Bronchus fibroblast of lung (primary cell): ENCODE data around the gene PRPS2. TPM values are rescaled to one million over a fixed set of nuclear protein-coding genes. Genes with fewer than 3 reads are reported as not detected.

Experiments
- total RNA-seq: library from RNA; depleted of rRNA; stranded (reverse); fragments of >200 nt; gene quantifications from 2 replicates; pipeline ENCODE4 v1.2.3, GENCODE V29; 2015

The PRPS2 gene
- total RNA-seq, result 38.8 and 41.7 TPM in 2 replicates

DNA sequence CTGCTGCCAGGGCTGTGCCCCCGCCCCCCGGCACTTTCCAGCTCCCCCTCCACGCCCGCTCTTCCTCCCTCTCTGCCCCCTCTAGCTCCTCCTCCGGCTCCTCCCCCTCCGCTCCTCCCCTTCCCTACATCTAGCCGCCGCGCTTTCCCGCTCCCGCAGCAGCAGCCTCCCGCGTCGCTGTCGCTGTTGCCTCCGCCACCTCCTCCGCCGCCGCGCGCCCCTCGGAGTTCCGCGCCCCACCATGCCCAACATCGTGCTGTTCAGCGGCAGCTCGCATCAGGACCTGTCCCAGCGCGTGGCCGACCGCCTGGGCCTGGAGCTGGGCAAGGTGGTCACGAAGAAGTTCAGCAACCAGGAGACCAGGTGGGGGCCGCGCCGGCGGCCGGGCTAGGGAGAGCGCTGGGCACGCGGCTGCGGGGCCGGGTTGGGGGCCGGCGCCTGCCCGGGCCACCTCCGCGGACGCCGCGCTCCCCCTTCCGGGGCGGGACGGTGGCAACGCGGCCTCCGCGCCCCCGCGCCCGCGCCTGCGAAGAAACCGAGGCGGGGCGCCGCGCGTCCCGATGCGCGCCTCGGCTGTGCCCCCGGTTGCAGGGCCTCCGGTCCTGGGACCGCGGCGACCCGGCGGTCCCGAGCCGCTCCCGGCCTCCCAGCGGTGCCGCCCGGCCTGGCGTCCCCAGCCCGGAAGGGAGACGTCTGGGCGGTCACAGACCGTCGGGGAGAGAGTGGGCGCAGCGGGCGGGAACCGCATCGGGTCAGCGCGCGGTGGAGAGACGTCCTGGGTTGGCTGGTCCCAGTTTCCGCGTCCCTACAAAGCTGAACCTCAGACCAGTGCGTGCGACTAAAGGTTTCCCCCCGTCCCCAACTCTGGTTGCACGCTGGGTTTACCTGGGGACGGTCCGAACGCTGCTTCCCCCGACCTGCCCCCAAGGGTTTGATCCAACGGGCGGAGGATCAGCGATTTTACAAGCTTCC, at the start of gene PRPS2:
Gene PRPS2 (plus strand): TSS at position 156 of the 972 bp plus-strand sequence. CDS start 86 bp downstream, at position 242.

DNA sequence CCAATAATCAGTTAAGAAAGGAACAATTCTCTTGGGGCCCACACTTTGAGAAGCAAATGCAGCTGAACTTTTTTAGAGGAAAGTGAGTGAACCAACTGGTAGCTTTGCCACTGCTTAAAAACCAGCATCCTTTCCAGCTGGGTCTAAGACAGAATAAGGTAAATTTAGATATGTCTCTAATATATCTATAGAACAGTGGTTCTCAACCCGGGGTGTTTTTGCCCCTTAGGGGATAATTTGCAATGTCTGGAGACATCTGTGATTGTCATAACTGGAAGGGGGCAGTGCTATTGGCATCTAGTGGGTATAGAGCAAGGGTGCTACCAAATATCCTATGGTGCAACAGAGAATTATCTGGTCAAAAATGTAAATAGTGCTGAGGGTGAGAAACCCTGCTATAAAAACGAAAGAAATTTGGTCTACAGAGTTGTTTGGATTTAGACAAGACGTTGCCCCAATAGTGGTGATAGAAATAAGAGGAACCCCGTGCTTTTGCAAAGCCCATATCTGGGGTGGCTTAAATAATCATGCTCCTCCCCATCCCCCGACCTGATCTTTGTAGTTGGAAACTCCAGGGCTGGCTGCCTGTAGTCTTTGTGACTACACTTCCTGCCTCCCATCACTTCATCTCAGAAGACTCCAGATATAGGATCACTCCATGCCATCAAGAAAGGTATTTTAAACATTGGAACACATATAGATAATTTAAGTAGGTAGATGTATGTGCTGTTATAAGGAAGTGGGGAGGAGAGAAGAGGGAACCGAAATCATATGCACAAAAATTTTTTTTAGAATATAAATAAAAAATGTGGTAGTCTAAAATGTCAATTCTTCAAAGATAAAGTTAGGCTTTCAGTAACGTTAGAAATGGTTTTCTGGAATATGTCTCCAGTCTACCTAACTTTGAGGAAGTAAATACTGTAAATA, 75.5 kb downstream of the PRPS2 start, which contains the start of gene TLR7:
Gene TLR7 (plus strand): TSS at position 622 of the 927 bp plus-strand sequence. CDS start 507 bp downstream, outside the sequence.

Other genes starting within 250 kb of the PRPS2 start
- not detected in 2 replicates for gene TLR7, start 75.7 kb downstream of the PRPS2 start, total RNA-seq
- not detected in 2 replicates for gene TLR8, start 115.2 kb downstream of the PRPS2 start, total RNA-seq
- 5,648 and 6,320 TPM in 2 replicates for gene TMSB4X, start 183.7 kb downstream of the PRPS2 start, total RNA-seq